Measurements from ENCODE around the gene FAU. TPM values are rescaled to one million over a fixed set of nuclear protein-coding genes. Genes with fewer than 3 reads are reported as not detected.
A peak's percentile ranks its signal among the peaks of the same experiment; 100 is the strongest.

Gene FAU
- total RNA-seq, 4 donors from 2014 or later = 465 to 1,081 (median 716) TPM

DNA sequence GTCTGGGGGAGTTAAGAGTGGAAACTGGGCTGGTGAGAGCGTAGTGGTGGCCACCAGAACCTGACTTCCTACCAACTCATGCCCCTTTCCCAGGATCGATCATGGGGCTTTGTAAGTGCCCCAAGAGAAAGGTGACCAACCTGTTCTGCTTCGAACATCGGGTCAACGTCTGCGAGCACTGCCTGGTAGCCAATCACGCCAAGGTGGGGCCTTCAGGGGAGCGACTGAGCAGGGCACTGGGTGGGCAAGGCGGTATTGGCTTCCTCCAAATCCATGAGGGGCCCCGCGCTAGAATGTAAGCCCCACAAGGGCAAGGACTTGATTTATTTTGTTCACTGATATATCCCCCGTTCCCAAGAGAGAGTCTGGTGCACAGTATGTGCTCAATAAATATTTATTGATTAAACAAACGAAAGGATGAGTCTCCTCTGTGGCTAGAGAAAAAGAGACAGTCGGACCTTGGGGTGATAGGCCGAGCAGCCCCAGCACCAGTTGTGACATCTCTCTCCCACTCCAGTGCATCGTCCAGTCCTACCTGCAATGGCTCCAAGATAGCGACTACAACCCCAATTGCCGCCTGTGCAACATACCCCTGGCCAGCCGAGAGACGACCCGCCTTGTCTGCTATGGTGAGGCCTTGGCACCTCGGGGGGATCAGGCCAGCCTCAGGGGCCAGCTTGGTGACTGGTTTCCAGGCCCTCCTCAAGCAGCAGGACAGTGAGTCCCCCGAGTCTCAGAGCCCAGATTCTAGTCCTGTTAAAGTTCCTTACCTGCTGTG, 37.1 kb downstream of the FAU start:
- Histone ChIP-seq H3K4me1 (peaks cover 17 to 24% (median 21%) of the 10 kb centered on the region in 4 donors), H3K27me3 (no peaks in the 10 kb centered on the region), H3K4me3 (peak overlapping the region; percentile 64 to 93 (median 83)), H3K27ac (replicated peaks in 1 of 4) (peak overlapping the region; percentile 90 to 97 (median 92)), H3K36me3 (peaks cover 22 to 48% (median 47%) of the 10 kb centered on the region in 4 donors), H3K9me3 (no peaks in the 10 kb centered on the region)
- TF ChIP-seq POLR2AphosphoS5 (IDR thresholded peaks at IDR 0.05) (no peak), EP300 (IDR thresholded peaks at IDR 0.05) (no peak), POLR2A (IDR thresholded peaks at IDR 0.05; ENCODE audit: low read depth) (no peak), CTCF (IDR thresholded peaks at IDR 0.05) (no peak)
- no peak for DNase-seq (ENCODE audit: extremely low spot score)
- intact Hi-C loops (cut with DNase I) = loop anchor here (1.0 to 5.0 kb wide), 3 partner anchors 12 to 72 kb away; partner anchors contain the start of genes ARL2 and VPS51
- WGBS = 49% methylated on average over 22 of the region's 23 CpGs

DNA sequence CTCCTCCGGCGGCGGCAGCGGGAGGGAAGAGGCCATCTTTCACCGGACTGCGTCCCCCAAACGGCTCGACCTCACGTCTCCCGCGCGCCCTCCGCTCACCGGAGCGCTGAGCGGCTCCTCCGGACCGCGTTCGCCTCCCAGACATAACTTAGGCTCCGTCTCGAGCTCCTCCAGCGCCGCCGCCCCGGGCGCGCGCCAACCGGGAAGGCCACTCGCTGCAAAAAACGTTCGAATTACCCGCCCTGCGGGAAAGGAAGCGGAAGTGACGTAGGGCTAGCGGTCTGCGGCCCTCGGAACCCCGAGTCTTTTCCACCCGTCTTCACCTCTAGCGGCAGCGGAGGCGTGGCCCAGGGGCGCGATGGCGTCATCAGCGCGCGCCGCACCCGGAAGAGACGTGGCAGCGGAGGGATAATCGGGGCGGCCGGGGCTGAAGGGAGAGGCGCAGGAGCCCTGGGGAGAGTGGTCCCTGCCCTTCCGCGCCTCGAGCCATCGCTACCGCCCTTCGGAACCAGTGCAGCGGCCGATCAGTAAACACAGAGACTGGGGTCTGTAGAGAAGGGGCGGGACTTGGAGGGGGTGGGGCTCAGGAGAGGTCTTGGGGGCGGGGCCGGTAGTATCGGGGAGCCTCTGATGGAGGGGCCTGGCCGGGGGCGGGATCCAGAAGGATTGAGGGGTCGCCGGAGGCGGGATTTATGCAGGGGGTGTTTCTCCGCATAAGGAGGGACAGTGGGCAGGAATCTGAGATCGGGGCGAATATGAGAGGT, 37.9 kb downstream of the FAU start, which contains the start of the genes CDCA5 and ZFPL1:
CDCA5 (minus strand) TSS at position 207 of the 764 bp plus-strand sequence; CDS start at position 145, 62 bp downstream.
ZFPL1 (plus strand) TSS at position 389 of the 764 bp plus-strand sequence. CDS start 477 bp downstream, outside the sequence.
- TF ChIP-seq EP300 (IDR thresholded peaks at IDR 0.05) = no peak
- TF ChIP-seq POLR2AphosphoS5 (IDR thresholded peaks at IDR 0.05) = peak; percentile 96 to 99
- no peak for TF ChIP-seq POLR2A (IDR thresholded peaks at IDR 0.05; ENCODE audit: low read depth)
- TF ChIP-seq CTCF (IDR thresholded peaks at IDR 0.05) = peak in 1 of 3 experiments; percentile 28
- Histone ChIP-seq H3K4me1 (peaks cover 17 to 24% (median 21%) of the 10 kb centered on the region in 4 donors), H3K4me3 (peak within 1 kb of the TSS; percentile 64 to 93 (median 83)), H3K27me3 (no peaks in the 10 kb centered on the region), H3K36me3 (peaks cover 22 to 41% (median 40%) of the 10 kb centered on the region in 4 donors), H3K9me3 (no peaks in the 10 kb centered on the region), H3K27ac (replicated peaks in 1 of 4) (peak within 1 kb of the TSS; percentile 90 to 97 (median 92))
- peak; percentile 99 for DNase-seq (ENCODE audit: extremely low spot score)
- intact Hi-C loops (cut with DNase I) = loop anchor here (1.0 to 5.0 kb wide), 3 partner anchors 12 to 72 kb away; partner anchors contain the start of genes ARL2 and VPS51
- under 1% methylated on average over 68 of the region's 79 CpGs for WGBS

DNA sequence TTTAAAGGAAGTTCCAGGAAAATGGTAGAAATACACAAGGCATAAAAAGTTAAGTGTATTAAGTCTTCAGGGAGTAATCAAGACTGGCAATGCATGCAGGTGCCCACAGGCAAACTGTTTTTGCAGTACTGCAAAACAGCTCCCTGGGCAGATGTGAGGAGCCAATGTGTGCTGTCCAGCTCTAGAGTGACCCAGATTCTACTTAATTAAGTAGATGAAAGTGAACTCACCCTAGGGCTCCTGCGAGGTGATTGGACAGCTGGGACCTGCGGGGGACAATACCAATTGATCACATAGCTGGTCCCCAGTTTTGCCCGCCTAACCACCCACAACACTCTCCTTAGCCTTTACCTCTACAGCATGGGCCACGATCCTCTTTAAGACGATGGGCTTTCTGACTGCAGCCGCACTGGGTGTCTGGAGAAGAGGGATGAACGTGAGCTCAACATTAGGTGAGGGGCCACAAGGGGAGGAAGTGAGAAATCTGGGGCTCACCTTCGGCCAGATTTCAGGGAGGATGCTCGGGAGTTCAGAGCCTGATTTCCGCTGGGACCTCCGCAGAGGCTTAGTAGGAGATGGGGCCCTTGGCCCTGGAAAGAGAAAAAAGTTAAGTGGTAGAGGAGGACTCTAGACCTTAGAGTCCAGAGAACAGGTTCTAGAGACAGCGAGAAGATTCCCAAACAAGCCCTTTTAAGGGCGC, 38.6 kb downstream of the FAU start:
- intact Hi-C loops (cut with DNase I) = loop anchor here (5.0 kb wide), 2 partner anchors 36 to 71 kb away; partner anchors contain the start of gene ARL2
- 7% methylated on average over 13 of the region's 13 CpGs for WGBS
- H3K27ac ChIP-seq (replicated peaks in 1 of 4) = peak overlapping the region; percentile 90 to 97 (median 92)

More for the DNA sequence above, 38.6 kb downstream of the FAU start:
- TF ChIP-seq POLR2A (IDR thresholded peaks at IDR 0.05; ENCODE audit: low read depth) (no peak), CTCF (IDR thresholded peaks at IDR 0.05) (no peak), EP300 (IDR thresholded peaks at IDR 0.05) (no peak)
- Histone ChIP-seq H3K36me3 (peaks cover 15 to 34% (median 32%) of the 10 kb centered on the region in 4 donors), H3K4me3 (peak overlapping the region; percentile 64 to 93 (median 83)), H3K27me3 (no peaks in the 10 kb centered on the region), H3K9me3 (no peaks in the 10 kb centered on the region), H3K4me1 (peaks cover 17 to 24% (median 21%) of the 10 kb centered on the region in 4 donors)
- no peak for DNase-seq (ENCODE audit: extremely low spot score)

Data from esophagus muscularis mucosa (tissue), 4 donors.